Measurements from ENCODE around the gene SYNPR.
A peak's percentile ranks its signal among the peaks of the same experiment; 100 is the strongest.

The SYNPR gene

GRCh38 chr3:63556401-63556800 is 278.3 kb downstream of the SYNPR start:
- DNase-seq (ENCODE audit: low read depth), result no peak

DNA sequence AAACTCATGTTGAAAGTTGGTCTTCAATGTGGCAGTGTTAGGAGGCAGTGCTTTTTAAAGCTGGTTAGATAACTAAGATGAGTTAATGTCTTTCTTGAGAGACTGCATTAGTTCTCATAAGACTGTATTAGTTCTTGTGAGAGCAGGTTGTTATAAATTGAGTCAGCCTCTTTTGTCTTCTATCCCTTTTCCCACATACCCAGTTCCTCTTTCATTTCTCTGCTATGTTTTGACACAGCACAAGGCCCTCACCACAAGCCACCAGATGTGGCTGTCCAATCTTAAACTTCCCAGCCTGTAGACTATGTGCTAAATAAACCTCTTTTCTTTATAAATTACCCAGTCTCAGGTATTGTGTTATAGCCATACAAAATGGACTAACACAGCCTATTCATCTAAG is 279.8 kb downstream of the SYNPR start:
- no peak for DNase-seq (ENCODE audit: low read depth)

GRCh38 chr3:63559884-63560283 is 281.8 kb downstream of the SYNPR start:
- no peak for DNase-seq (ENCODE audit: low read depth)

GRCh38 chr3:63561879-63562278 is 283.8 kb downstream of the SYNPR start:
- DNase-seq (ENCODE audit: low read depth), result no peak

DNA sequence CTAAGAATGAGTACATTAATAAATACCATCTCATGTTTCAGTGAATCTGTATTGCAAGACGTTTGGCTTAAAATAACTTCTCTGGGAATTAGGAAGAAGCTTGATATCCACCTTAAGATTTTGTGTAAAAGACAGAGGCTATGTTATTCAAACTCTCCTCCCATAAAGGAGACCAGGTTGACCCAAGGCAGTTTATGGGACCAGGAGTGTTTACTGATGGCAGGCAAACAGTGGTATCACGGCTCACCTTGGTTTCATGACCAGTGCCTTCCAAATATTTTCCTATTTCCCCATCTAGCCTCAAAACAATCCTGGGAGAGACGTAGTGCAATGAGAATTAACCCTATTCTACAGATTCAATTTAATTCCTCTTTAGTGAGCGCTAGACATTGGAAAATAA is 284.2 kb downstream of the SYNPR start:
- DNase-seq (ENCODE audit: low read depth), result no peak

DNA sequence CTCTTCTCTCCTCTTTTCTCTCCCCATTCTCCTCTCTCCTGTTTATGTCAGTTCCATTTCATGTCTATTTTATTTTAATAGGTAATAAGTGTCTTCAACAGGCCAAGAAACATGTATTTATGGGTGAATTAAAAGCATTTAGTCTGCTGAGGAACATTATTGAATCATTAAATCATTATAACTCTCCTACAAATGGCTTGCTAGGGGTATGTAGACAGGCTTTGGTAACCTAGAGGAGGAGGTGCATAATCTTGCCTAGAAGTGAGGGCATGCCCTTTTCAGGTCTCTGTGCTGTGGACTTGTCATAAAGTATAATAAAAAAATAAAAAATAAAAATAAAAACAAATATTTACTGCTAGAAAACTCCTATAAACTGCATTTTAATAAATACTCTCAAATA is 285.5 kb downstream of the SYNPR start:
- DNase-seq (ENCODE audit: low read depth), result no peak

DNA sequence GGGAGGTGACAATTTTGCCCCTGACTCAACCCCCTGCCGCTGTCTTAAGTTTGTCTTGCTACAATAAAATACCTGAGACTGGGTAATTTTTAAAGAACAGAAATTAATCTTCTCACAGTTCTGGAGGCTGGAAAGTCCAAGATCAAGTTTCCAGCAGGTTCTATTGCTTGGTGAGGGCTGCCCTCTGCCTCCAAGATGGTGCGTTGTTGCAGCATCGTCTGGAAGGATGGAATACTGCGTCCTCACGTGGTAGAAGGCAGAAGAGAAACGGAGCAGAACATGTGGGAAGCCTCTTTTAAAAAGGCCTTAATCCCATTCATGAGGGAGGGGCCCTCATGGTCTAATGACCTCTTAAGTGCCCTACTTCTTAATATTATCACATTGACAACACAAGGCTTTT is 287.1 kb downstream of the SYNPR start:
- DNase-seq (ENCODE audit: low read depth), result no peak

GRCh38 chr3:63571682-63572081 is 293.6 kb downstream of the SYNPR start:
- no peak for DNase-seq (ENCODE audit: low read depth)

DNA sequence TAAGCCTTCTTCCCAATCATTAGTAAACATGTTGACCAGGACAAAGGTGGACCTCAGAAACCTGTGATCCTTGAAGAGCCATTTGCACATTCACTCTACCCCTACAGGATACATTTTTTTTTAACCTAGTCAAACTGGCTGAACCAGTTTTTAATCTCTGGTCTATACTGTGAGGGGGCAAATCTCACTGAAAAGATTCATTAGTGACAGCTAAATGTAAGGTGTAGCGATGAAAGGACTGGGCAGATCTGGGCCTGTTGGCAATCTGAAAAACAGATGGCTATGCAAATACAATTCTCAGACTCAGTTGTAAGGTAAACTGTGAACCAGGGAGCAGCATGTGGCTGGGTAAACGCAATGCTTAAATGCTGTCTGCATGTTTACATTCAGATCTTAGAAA is 298.7 kb downstream of the SYNPR start:
- no peak for DNase-seq (ENCODE audit: low read depth)

DNA sequence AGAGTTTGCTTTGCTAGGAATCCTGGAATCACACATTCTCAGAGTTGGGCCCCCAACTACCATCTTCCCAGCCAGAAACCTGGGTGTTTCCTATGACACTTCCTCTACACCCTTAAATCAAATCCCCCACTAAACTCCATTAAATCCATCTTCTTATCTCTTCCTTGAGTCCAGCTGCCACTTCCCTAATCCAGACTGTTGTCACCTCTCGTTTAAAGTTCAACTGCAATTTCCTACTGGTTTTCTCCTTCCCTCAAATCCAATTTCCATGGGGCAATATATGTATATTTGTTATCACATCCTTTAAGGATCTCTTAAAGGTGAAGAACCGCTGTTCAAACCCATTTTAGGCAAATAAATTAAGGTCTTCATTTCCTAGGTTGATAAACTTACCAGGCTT is 300.8 kb downstream of the SYNPR start:
- no peak for DNase-seq (ENCODE audit: low read depth)

GRCh38 chr3:63580151-63580550 is 302.0 kb downstream of the SYNPR start:
- DNase-seq (ENCODE audit: low read depth), result no peak

DNA sequence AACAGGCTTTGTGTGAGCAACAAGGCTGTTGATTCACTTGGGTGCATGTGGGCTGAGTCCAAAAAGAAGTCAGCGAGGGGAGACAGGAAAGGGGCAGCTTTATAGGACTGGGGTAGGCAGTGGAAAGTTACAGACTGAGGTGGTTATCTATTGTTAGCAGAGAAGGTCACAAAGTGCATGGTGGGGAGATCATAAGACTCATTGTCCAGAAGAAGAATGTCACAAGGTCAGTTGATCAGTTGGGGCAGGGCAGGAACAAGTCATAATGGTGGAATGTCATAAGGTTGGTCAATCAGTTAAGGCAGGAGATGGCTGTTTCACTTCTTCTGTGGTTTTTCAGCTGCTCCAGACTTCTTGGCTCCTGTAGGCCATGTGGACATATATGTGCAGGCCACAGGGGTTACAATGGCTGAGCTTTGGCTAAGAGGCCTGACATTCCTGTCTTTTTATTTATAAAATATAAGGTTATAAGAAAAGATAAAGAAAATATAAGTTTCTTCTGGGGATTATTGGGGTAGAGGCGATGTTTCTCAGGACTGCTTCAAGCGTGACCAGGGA is 304.9 kb downstream of the SYNPR start:
- DNase-seq (ENCODE audit: low read depth), result no peak

GRCh38 chr3:63584681-63585080 is 306.6 kb downstream of the SYNPR start:
- DNase-seq (ENCODE audit: low read depth), result no peak

DNA sequence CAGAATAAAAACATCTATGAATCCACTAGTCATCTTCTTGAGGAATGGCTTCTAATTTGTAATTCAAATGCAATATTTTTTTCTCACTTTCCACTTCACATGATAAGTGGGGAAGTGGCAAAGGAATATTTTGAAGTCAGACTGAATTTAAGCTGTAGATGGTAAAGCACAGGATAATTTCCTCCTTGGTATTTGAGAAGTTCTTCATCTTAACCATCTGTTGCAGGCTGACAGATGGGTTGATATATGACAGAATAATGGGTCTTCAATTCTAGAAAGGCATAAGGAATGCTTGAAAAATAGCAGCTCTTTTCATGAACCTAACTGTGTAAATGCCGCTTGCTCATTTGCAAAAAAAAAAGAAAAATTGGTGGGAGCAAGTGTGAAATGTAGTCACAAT is 307.8 kb downstream of the SYNPR start:
- no peak for DNase-seq (ENCODE audit: low read depth)

- DNase-seq (ENCODE audit: low read depth), result no peak
Observed at GRCh38 chr3:63588895-63589294, 310.8 kb downstream of the SYNPR start.

DNA sequence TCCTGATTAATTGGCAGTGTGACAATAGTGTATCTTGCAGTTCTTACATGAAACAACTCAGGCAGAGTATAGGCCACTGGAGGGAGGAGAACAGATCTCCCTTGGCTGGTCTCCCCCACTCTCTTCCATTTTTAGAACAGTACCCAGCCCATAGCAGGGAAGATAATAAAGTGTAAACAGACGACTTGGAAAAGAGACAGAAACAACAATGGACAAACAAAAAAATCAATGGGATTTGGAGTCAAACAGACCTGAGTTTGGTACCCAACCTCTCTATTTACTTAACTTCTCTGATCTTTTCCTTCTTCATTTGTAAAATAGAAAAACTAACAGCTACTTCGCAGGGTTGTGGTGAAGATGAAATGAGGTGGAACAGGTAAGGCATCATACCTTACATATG is 315.7 kb downstream of the SYNPR start:
- DNase-seq (ENCODE audit: low read depth), result no peak

DNA sequence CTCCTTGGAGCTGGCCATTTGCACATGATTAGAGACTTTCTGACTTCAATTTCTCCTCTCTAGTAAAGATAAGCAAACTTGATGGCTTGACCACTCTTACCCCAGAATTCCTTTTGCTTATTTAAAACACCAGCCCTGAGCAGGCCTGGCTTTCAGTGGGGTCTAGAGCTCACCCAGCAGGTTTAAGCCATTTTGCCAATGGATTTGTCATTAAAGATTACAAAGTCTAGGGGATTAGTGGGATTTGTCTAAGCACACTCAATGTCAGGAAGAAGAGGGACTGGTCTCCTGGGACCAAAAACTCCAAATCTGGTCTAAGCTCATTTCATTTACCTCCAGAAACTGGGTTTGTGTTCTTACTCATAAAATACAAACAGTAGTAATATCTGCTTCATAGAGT is 317.1 kb downstream of the SYNPR start:
- DNase-seq (ENCODE audit: low read depth), result no peak

- DNase-seq (ENCODE audit: low read depth), result no peak
Observed at GRCh38 chr3:63597019-63597418, 318.9 kb downstream of the SYNPR start.

DNA sequence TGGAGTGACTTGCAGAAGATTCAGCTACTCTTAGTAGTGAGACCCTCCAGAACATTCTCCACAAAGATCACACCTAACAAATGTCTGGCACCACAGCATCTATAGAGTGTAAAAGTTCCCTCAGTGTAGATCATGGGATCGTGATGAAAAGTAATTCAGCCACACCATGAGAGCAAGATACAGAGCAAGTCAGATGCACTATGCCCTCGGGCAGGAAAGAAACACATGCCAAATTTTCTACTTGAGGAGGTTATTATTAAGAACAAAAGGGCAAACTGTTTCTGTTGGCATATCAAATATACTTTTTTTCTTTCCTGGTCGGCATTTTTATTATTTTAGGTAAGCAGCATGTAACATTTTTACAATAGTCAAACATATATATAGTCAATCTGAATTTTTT is 329.6 kb downstream of the SYNPR start:
- DNase-seq (ENCODE audit: low read depth), result no peak

DNA sequence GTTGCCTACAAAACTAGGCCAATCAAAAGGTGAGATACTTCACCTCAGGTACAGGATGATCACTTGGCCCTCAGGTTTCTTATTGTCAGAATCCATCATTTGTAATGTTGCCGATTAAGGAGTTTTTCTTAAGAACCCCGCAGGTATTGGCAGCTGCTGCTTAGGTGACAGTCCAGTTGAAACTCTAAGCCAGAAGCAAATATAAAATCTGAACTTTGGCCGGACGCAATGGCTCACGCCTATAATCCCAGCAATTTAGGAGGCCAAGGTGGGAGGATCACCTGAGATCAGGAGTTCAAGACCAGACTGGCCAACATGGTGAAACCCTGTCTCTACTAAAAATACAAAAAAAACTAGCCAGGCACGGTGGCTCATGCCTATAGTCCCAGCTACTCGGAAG is 331.3 kb downstream of the SYNPR start:
- no peak for DNase-seq (ENCODE audit: low read depth)

DNA sequence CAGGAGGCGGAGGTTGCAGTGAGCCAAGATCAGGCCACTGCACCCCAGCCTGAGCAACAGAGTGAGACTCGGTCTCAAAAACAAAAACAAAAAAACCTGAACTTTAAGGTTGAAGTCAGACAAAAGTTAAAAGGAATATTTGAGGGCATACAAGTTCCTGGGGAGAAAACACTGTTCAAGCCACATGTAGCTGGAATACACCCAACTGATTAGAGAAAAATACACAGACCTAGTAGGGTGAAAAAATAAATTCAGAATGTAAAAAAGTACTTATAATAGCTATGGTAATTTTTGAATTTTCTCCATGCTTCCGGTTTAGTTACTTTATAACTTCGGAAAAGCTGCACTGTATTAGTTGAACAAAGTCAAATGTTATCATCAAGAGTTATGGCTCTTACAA is 331.7 kb downstream of the SYNPR start:
- DNase-seq (ENCODE audit: low read depth), result no peak

- no peak for DNase-seq (ENCODE audit: low read depth)
Observed at GRCh38 chr3:63611382-63611781, 333.3 kb downstream of the SYNPR start.

DNA sequence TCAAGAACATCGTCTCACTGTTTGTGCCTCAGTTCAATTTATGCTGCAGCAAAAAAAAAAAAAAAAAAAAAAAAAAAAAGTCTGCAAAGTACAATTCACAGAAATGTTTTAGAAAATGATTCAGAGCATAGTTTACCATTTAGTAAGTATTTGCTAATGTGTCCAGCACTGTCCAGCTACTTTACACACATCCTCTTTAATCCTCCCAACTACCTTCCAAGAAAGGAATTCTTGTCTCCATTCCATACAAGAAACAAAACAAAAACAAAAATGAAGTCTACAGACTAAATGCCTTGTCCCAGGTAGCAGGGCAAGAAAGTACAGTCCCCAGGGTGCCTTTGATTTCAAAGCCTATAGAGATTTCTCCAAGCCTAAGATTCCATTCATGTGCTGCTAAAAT is 335.5 kb downstream of the SYNPR start:
- DNase-seq (ENCODE audit: low read depth), result peak; percentile 41

DNA sequence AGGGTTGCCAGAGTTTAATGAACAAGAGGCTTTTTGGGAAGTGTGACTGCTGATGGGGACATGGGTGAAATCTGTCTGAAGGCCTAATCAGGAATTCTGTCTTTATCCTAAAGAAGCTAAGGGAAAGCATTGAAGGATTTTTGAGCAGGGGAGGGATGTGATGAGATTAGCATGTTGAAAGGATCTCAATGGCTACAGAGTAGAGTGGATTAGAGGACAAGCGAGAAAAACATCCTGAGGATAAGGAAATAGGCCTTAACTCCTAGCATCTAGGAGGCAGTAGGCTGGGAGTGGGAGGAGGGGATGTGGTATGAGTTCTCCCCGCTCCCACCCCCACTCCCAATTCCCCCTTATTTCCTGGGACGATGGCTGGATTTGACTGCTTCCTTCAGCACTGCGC is 339.3 kb downstream of the SYNPR start:
- DNase-seq (ENCODE audit: low read depth), result no peak

DNA sequence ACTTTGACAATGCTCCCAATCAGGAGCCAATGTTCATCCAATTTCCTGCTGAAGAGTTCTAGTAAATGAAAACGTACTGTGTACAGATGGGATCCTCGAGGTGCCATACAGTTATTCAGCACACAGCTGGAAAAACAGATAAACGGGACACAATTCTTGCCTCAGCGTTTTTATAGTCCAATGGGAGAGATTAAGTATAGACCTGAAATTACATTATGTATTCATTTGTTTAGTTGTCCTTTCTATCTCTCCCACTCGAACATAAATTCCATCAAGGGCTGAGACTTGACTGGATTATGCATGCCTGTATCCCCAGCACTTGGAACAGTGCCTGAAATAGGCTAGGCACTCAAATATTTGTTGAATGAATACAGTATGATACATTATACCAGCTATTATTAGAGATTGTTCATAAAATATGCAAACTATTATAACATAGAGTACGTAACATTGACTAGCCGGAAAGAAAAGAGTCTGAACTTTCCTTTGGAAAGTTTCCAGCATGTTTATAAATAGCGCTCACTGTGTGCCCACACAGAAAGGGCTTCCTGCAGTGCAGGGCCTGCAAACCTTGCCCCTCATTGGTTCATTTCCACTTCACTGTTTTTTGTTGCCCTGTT is 346.9 kb downstream of the SYNPR start:
- DNase-seq (ENCODE audit: low read depth), result peak; percentile 82
